Calu3 (cell line): ENCODE data around the gene SPCS3. TPM values are rescaled to one million over a fixed set of nuclear protein-coding genes. Genes with fewer than 3 reads are reported as not detected.

Experiments
- BruUV-seq: library from RNA; stranded (reverse); fragments of 400-500 nt; replicated peaks from 2 replicates; lab custom pipeline; 2021; lab: Mats Ljungman, UMichigan
- CTCF ChIA-PET: fragments of 300-600 bp; sonication (Branson Sonifier 250); formaldehyde crosslinking; loops from one replicate; lab custom pipeline; 2022; ENCODE audit warnings: antibody characterized with exemption; lab: Charles Lee
- DNase-seq: peaks from one replicate; pipeline ENCODE4 v3.0.0; 2022
- H3K27ac Mint-ChIP-seq: one replicate; pipeline ENCODE4 v1.8.0; 2022; ENCODE audit warnings: mixed read lengths; ENCODE audit not compliant: unreplicated experiment
- H3K27me3 Mint-ChIP-seq: one replicate; pipeline ENCODE4 v1.8.0; 2022; ENCODE audit warnings: mixed read lengths; ENCODE audit not compliant: unreplicated experiment
- H3K36me3 Mint-ChIP-seq: one replicate; pipeline ENCODE4 v1.8.0; 2022; ENCODE audit warnings: mild to moderate bottlenecking, moderate library complexity, mixed read lengths; ENCODE audit not compliant: insufficient read depth, unreplicated experiment
- H3K4me1 Mint-ChIP-seq: one replicate; pipeline ENCODE4 v1.8.0; 2022; ENCODE audit warnings: mild to moderate bottlenecking, low read depth, mixed read lengths; ENCODE audit not compliant: unreplicated experiment
- H3K4me3 Mint-ChIP-seq: one replicate; pipeline ENCODE4 v1.8.0; 2022; ENCODE audit warnings: mild to moderate bottlenecking, low read depth, moderate library complexity, mixed read lengths; ENCODE audit not compliant: unreplicated experiment
- H3K9me3 Mint-ChIP-seq: one replicate; pipeline ENCODE4 v1.8.0; 2022; ENCODE audit warnings: low read depth, mixed read lengths; ENCODE audit not compliant: unreplicated experiment
- intact Hi-C: fragments of 100-400 bp; cut with micrococcal nuclease; formaldehyde crosslinking; loops from one replicate; pipeline ENCODE4 v1.10.0; 2022; ENCODE audit not compliant: unreplicated experiment
- total RNA-seq: library from RNA; stranded (reverse); gene quantifications from 2 replicates; pipeline ENCODE4 v1.2.3, GENCODE V29; 2022
- TF ChIP-seq, protein P1 (sequence below): fragments of 200-600 bp; IDR thresholded peaks from one replicate; pipeline ENCODE4 v1.8.0; 2022; ENCODE audit warnings: antibody characterized with exemption; ENCODE audit not compliant: unreplicated experiment

SPCS3 gene
- total RNA-seq, 1 experiment from 2014 or later: 94.6 TPM

DNA sequence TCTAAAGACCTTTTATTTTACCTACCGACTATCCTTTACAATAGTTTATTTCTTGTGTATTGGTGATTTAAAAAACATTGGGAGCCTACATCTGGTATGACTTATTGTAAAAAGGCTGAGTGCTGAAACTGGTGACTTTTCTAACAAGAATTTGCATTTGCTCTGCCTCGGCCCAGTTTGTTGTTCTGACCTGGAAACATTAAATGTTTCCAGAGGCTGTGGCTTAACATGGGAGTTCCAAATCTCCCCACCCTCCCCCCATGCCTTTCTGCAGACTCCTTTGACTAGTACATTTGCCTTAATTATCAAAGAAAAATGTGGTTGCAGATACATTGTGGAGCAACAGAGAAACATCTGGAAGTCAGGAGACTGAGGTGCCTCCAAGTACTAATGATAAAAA, 39.8 kb downstream of the SPCS3 start:
- Mint-ChIP-seq H3K36me3 (no peaks in the 10 kb centered on the region), H3K27me3 (no peaks in the 10 kb centered on the region), H3K9me3 (no peaks in the 10 kb centered on the region), H3K27ac (no peak overlapping the region), H3K4me1 (no peaks in the 10 kb centered on the region), H3K4me3 (no peak overlapping the region)
- CTCF ChIA-PET: interaction anchor here (0.7 kb wide), 1 partner anchor 177 kb away, joined by 6 read pairs; no protein-coding TSS in a partner anchor
- TF ChIP-seq, protein P1, sequence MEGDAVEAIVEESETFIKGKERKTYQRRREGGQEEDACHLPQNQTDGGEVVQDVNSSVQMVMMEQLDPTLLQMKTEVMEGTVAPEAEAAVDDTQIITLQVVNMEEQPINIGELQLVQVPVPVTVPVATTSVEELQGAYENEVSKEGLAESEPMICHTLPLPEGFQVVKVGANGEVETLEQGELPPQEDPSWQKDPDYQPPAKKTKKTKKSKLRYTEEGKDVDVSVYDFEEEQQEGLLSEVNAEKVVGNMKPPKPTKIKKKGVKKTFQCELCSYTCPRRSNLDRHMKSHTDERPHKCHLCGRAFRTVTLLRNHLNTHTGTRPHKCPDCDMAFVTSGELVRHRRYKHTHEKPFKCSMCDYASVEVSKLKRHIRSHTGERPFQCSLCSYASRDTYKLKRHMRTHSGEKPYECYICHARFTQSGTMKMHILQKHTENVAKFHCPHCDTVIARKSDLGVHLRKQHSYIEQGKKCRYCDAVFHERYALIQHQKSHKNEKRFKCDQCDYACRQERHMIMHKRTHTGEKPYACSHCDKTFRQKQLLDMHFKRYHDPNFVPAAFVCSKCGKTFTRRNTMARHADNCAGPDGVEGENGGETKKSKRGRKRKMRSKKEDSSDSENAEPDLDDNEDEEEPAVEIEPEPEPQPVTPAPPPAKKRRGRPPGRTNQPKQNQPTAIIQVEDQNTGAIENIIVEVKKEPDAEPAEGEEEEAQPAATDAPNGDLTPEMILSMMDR: no peak
- intact Hi-C loops: no loop called here
- no TSS peak for BruUV-seq
- no peak for DNase-seq

DNA sequence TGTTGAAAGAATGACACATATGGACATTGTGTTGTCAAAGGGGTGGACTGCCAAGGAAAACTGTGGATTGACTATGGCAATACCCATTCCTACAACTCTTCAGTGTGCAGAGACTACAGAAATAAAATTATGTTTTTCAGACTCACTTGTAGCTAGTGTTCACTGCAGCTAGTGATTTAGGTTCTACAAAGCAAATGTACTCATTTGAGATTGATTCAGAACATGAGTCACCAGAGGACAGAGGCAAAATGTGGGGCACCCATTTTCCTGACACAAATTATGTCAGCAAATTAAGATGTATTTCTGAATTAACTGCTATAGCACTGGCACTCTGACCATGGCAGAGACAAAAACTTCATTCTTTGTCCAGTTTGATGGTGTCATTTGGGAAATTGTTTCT, 40.7 kb downstream of the SPCS3 start:
- DNase-seq: no peak
- H3K9me3 Mint-ChIP-seq: no peaks in the 10 kb centered on the region
- no peaks in the 10 kb centered on the region for H3K4me1 Mint-ChIP-seq
- CTCF ChIA-PET: interaction anchor here (0.7 kb wide), 1 partner anchor 176 kb away, joined by 6 read pairs; no protein-coding TSS in a partner anchor
- no TSS peak for BruUV-seq
- H3K4me3 Mint-ChIP-seq: no peak overlapping the region
- no peak overlapping the region for H3K27ac Mint-ChIP-seq
- H3K36me3 Mint-ChIP-seq: no peaks in the 10 kb centered on the region
- H3K27me3 Mint-ChIP-seq: no peaks in the 10 kb centered on the region
- TF ChIP-seq, protein P1: no peak
- intact Hi-C loops: no loop called here

DNA sequence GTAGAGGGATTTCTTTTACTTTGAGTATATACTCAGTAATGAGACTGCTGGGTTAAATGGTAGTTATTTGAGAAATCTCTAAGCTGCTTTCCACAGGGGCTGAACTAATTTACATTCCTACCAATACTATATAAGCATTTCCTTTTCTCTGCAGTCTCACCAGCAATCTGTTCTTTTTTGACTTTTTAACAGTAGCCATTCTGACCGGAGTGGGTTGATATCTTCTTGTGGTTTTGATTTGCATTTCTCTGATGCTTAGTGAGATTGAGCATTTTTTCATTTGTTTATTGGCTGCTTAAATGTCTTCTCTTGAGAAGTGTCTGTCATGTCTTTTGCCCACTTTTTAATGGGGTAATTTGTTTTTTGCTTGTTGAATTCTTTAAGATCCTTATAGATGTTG, 43.3 kb downstream of the SPCS3 start:
- peaks cover 2% of the 10 kb centered on the region for H3K9me3 Mint-ChIP-seq
- TF ChIP-seq, protein P1: no peak
- intact Hi-C loops: no loop called here
- no peaks in the 10 kb centered on the region for H3K36me3 Mint-ChIP-seq
- no peak overlapping the region for H3K4me3 Mint-ChIP-seq
- H3K27me3 Mint-ChIP-seq: no peaks in the 10 kb centered on the region
- no peak for DNase-seq
- H3K27ac Mint-ChIP-seq: no peak overlapping the region
- BruUV-seq: no TSS peak
- H3K4me1 Mint-ChIP-seq: no peaks in the 10 kb centered on the region
- CTCF ChIA-PET: no interaction called here

DNA sequence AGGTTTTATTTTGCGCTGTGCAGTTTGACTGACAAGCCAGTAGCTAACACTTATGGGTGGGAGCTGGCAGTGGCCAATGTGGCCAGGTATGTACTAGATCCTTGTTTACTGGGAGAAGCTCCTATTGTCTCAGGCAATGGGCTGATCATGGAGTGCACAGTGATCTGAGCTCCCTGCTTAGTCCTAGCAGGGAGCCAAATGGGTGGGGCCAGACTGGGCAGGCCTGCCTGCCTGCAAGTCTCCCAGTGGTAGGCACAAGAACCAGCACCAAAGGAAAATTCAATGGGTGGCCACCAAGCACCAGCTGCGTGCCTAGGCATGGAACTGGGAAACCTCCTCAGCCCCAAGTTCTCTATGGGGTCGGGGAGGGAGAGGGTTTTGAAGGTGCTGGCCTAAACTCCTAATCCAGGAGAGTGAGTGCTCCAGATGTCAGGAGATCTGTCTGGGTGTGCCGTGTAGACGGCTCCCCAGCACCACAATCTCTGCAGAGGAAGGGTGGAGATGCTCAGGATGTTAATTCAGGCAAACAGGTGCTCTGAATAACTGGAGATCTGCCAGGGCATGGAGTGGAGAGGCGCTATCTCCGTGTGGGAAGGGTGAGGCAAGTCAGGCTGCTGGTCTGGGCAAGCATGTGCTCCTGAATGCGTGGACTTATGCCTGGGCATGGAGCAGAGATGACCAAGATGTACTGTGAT, 48.2 kb downstream of the SPCS3 start:
- Mint-ChIP-seq H3K27ac (no peak overlapping the region), H3K4me3 (no peak overlapping the region), H3K4me1 (no peaks in the 10 kb centered on the region), H3K9me3 (peaks cover 2% of the 10 kb centered on the region), H3K27me3 (no peaks in the 10 kb centered on the region), H3K36me3 (no peaks in the 10 kb centered on the region)
- no peak for DNase-seq
- intact Hi-C loops: no loop called here
- CTCF ChIA-PET: no interaction called here
- BruUV-seq: no TSS peak
- TF ChIP-seq, protein P1: no peak
